Vagina (tissue), 2 donors: ENCODE results near the gene RPUSD1. TPM values are rescaled to one million over a fixed set of nuclear protein-coding genes. Genes with fewer than 3 reads are reported as not detected.
"Not testable (repeated sequence)": the region's sequence is repeated elsewhere in the genome, so short reads cannot be mapped to it uniquely, and the experiment has no call there.

Source experiments
- DNase-seq, 2 donors: peaks; one replicate each; pipeline ENCODE4 v3.0.0-alpha.2; 2017; ENCODE audit errors: extremely low spot score in 2 of 2
- H3K27ac ChIP-seq: fragments of 200-600 bp; sonication (generic); one replicate; pipeline ENCODE4 v1.5.1; 2019
- H3K27me3 ChIP-seq: fragments of 200-600 bp; sonication (generic); one replicate; pipeline ENCODE4 v1.5.1; 2019
- H3K36me3 ChIP-seq, 2 donors: fragments of 200-600 bp; sonication (generic); one replicate each; pipeline ENCODE4 v1.5.1; 2017 to 2019
- H3K4me1 ChIP-seq: fragments of 200-600 bp; sonication (generic); one replicate; pipeline ENCODE4 v1.5.1; 2019
- H3K4me3 ChIP-seq, 2 donors: fragments of 200-600 bp; sonication (generic); 1 replicate in 1 of 2; 2 replicates in 1 of 2; pipeline ENCODE4 v1.5.1; 2016 to 2019
- H3K9me3 ChIP-seq: fragments of 200-600 bp; sonication (generic); one replicate; pipeline ENCODE4 v1.5.1; 2019
- CTCF ChIP-seq, 3 experiments: fragments of 450-650 bp in 2 of 3; fragments of 200-600 bp in 1 of 3; sonication (generic) in 1 of 3; IDR thresholded peaks; one replicate each; pipeline ENCODE4 v1.5.1; 2017 to 2019; ENCODE audit warnings: antibody characterized with exemption in 3 of 3, mild to moderate bottlenecking in 2 of 3, moderate library complexity in 2 of 3
- POLR2A ChIP-seq, 2 donors: fragments of 450-650 bp; IDR thresholded peaks; one replicate each; pipeline ENCODE4 v1.6.1; 2017; ENCODE audit warnings: antibody characterized with exemption in 2 of 2, mild to moderate bottlenecking in 2 of 2, moderate library complexity in 2 of 2
- POLR2AphosphoS5 ChIP-seq, 2 donors: sonication (generic); formaldehyde crosslinking; IDR thresholded peaks; one replicate each; pipeline ENCODE4 v1.9.0; 2017; ENCODE audit warnings: antibody characterized with exemption in 2 of 2, mild to moderate bottlenecking in 2 of 2, low read depth in 1 of 2; ENCODE audit not compliant: insufficient read depth in 1 of 2
- intact Hi-C: fragments of 100-400 bp; cut with DNase I; formaldehyde crosslinking; loops from one replicate; pipeline ENCODE4 v1.15.1; 2023
- total RNA-seq: library from RNA; depleted of rRNA; stranded (reverse); fragments of >200 nt; gene quantifications from one replicate; pipeline ENCODE4 v1.2.3, GENCODE V29; 2016

The RPUSD1 gene
- total RNA-seq, 1 donor from 2014 or later: 17.2 TPM

- H3K9me3 ChIP-seq: no peaks in the 10 kb centered on the region
- no peak for DNase-seq
- H3K36me3 ChIP-seq: no peaks in the 10 kb centered on the region
- no peak overlapping the region for H3K4me3 ChIP-seq
- intact Hi-C loops: no loop called here
- no peaks in the 10 kb centered on the region for H3K27me3 ChIP-seq
- no peak for TF ChIP-seq CTCF (IDR thresholded peaks at IDR 0.05)
- no peak for TF ChIP-seq POLR2A (IDR thresholded peaks at IDR 0.05)
- TF ChIP-seq POLR2AphosphoS5 (IDR thresholded peaks at IDR 0.05; ENCODE audit: insufficient read depth in 1 of 2, low read depth in 1 of 2): no peak
- H3K27ac ChIP-seq: no peak overlapping the region
- H3K4me1 ChIP-seq: peaks cover 14% of the 10 kb centered on the region
These were observed 9.2 kb downstream of the RPUSD1 start for GRCh38 chr16:778909-779527.

- H3K36me3 ChIP-seq: no peaks in the 10 kb centered on the region
- H3K27ac ChIP-seq: no peak overlapping the region
- peaks cover 9% of the 10 kb centered on the region for H3K4me1 ChIP-seq
- TF ChIP-seq CTCF (IDR thresholded peaks at IDR 0.05) (no peak), POLR2AphosphoS5 (IDR thresholded peaks at IDR 0.05; ENCODE audit: insufficient read depth in 1 of 2, low read depth in 1 of 2) (no peak), POLR2A (IDR thresholded peaks at IDR 0.05) (no peak)
- intact Hi-C loops: no loop called here
- DNase-seq: no peak
- H3K9me3 ChIP-seq: no peaks in the 10 kb centered on the region
- H3K27me3 ChIP-seq: no peaks in the 10 kb centered on the region
- no peak overlapping the region for H3K4me3 ChIP-seq
These were observed 9.7 kb downstream of the RPUSD1 start for GRCh38 chr16:778447-778846.

- intact Hi-C loops: no loop called here
- peaks cover 3% of the 10 kb centered on the region for H3K4me1 ChIP-seq
- no peaks in the 10 kb centered on the region for H3K27me3 ChIP-seq
- H3K36me3 ChIP-seq: no peaks in the 10 kb centered on the region
- DNase-seq: no peak
- no peak overlapping the region for H3K4me3 ChIP-seq
- TF ChIP-seq POLR2A (IDR thresholded peaks at IDR 0.05): no peak
- no peak for TF ChIP-seq POLR2AphosphoS5 (IDR thresholded peaks at IDR 0.05; ENCODE audit: insufficient read depth in 1 of 2, low read depth in 1 of 2)
- TF ChIP-seq CTCF (IDR thresholded peaks at IDR 0.05): no peak
- no peak overlapping the region for H3K27ac ChIP-seq
- H3K9me3 ChIP-seq: no peaks in the 10 kb centered on the region
These were observed 10.4 kb downstream of the RPUSD1 start for GRCh38 chr16:777826-778225.

GRCh38 chr16:776824-777223 lies 11.4 kb downstream of the RPUSD1 start:
- Histone ChIP-seq H3K4me1 (no peaks in the 10 kb centered on the region), H3K36me3 (no peaks in the 10 kb centered on the region), H3K9me3 (no peaks in the 10 kb centered on the region), H3K27me3 (no peaks in the 10 kb centered on the region), H3K27ac (no peak overlapping the region), H3K4me3 (no peak overlapping the region)
- intact Hi-C loops: no loop called here
- DNase-seq: no peak
- TF ChIP-seq POLR2A (IDR thresholded peaks at IDR 0.05) (no peak), CTCF (IDR thresholded peaks at IDR 0.05) (no peak), POLR2AphosphoS5 (IDR thresholded peaks at IDR 0.05; ENCODE audit: insufficient read depth in 1 of 2, low read depth in 1 of 2) (no peak)

GRCh38 chr16:776298-776697 lies 11.9 kb downstream of the RPUSD1 start:
- H3K9me3 ChIP-seq, H3K4me3 ChIP-seq, H3K27me3 ChIP-seq, H3K27ac ChIP-seq, DNase-seq, H3K36me3 ChIP-seq, H3K4me1 ChIP-seq, intact Hi-C loops: not testable (repeated sequence)
